IPS-18c (cell line): ENCODE results near the gene HMGB1.
A peak's percentile ranks its signal among the peaks of the same experiment; 100 is the strongest.

Source experiments
- H3K4me3 ChIP-seq: 2 replicates; pipeline ENCODE4 v1.7.0; 2013; ENCODE audit warnings: low read depth, mild to moderate bottlenecking, low read length, moderate library complexity; ENCODE audit not compliant: insufficient read depth
- H3K9me3 ChIP-seq: one replicate; pipeline ENCODE4 v1.6.1; 2013; ENCODE audit warnings: mild to moderate bottlenecking, low read length, moderate library complexity; ENCODE audit not compliant: control insufficient read depth, insufficient read depth

The HMGB1 gene

GRCh38 chr13:30465593-30466357 lies at the start of gene HMGB1:
HMGB1 (minus strand) TSS chr13:30465936; CDS start chr13:30463680, 2,256 bp downstream.
- no peaks in the 10 kb centered on the region for H3K9me3 ChIP-seq

GRCh38 chr13:30510811-30511371 lies 45.2 kb upstream of the HMGB1 start:
- no peaks in the 10 kb centered on the region for H3K9me3 ChIP-seq
- H3K4me3 ChIP-seq = no peak overlapping the region

More at GRCh38 chr13:30465593-30466357, at the start of gene HMGB1:
- peak within 1 kb of the TSS; percentile 87 for H3K4me3 ChIP-seq

DNA sequence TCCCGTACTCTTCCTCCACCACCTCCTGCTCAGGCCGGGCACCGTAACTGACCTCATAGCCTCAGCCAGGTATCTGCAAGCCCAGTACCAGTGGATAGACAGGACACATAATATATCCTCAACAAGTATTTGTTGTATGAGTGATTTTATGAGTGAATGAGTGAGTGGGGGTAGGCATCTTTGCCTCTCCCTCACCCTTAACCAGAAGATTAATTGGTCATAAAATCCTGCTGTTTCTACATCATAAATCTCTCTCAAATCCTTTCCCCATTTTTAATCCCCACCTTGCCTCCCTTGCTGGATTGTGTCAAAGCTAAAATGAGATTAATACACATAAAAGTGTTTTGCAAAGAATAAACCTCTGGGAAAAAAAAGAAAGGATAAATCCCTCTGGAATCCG lies 44.4 kb upstream of the HMGB1 start:
- no peaks in the 10 kb centered on the region for H3K9me3 ChIP-seq
- no peak overlapping the region for H3K4me3 ChIP-seq

GRCh38 chr13:30509254-30510050 lies 43.7 kb upstream of the HMGB1 start:
- H3K9me3 ChIP-seq = no peaks in the 10 kb centered on the region
- no peak overlapping the region for H3K4me3 ChIP-seq

DNA sequence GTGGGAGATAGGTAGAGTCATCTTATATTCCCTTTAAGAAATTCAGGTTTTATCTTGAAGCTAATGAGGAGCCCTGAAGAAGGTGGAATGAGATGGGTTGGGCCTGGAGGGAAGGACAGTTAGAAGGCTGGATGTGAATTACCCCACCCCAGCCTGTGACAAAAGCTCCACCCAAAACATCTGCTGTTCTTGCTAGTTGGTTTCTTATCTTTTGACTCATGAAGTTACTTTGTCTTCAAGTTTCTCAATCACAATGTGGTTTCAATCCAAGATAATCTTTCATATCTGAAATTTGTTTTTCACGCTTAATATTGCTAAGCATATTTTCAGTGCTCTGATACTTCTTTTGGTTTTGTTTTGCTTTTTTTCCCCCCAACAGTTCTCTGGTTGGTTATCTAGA lies 38.3 kb upstream of the HMGB1 start:
- Histone ChIP-seq H3K4me3 (no peak overlapping the region), H3K9me3 (no peaks in the 10 kb centered on the region)

DNA sequence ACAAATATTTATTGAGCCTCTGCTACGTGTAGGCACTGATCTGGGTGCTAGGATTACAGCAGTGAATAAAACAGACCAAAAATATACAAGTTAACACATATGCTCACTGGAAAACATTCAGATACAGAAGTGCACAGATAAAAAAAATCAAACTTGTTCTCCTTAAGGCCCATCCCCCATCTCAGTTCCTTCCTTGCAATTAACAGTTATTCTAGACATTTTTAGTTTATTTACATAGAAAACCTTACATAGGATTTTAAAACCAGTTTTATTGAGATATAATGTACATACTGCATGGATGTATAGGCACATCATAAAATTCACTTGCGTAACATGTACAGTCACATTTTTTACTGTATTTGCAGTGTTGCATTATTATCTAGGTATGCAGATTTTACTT lies 36.5 kb upstream of the HMGB1 start:
- no peak overlapping the region for H3K4me3 ChIP-seq

DNA sequence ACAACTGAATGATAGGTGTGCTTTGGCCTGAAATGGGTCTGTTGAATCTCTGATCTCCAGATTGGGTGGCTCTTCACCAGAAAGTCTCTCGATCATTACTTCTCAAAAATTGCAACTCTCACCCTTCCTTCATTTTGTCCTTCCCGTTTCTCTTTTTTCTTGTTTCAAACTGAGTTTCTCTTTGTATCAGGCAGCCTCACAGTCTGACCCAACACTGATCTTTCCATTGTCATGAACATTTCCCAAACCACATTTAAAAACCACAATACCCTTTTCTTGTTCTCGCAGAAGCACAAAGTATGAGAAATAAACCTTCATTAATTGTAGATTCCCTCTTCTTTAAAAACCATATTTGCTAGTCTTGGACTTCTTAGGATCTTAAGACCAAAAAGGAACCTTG lies 33.6 kb upstream of the HMGB1 start:
- Histone ChIP-seq H3K9me3 (no peaks in the 10 kb centered on the region), H3K4me3 (no peak overlapping the region)

More for the DNA sequence above, 36.5 kb upstream of the HMGB1 start:
- H3K9me3 ChIP-seq = no peaks in the 10 kb centered on the region

GRCh38 chr13:30496147-30496546 lies 30.4 kb upstream of the HMGB1 start:
- no peak overlapping the region for H3K4me3 ChIP-seq

GRCh38 chr13:30495746-30496145 lies 30.0 kb upstream of the HMGB1 start:
- Histone ChIP-seq H3K4me3 (no peak overlapping the region), H3K9me3 (no peaks in the 10 kb centered on the region)

More at GRCh38 chr13:30496147-30496546, 30.4 kb upstream of the HMGB1 start:
- no peaks in the 10 kb centered on the region for H3K9me3 ChIP-seq

- H3K9me3 ChIP-seq = no peaks in the 10 kb centered on the region
- no peak overlapping the region for H3K4me3 ChIP-seq
Measured at GRCh38 chr13:30493658-30494381, 28.1 kb upstream of the HMGB1 start.

DNA sequence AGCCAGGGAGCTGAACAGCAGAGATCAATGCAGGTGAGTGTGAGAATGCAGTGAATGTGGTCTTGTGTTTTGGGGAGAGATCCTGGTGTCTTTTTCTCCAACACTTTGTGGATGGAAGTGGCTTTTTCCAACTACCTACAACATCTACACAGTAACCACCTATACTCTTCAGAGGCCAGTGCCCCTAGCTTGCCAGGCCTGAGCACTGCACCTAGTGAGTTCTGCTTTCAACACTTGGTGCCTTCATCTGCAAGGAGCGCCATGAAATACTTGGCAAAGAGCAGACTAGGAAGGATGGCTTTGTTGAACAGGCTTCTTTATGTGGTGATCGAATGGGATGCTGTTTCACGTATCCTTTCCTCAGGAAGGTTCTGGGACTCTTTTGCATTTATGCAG lies 21.3 kb upstream of the HMGB1 start:
- Histone ChIP-seq H3K4me3 (no peak overlapping the region), H3K9me3 (peaks cover 2% of the 10 kb centered on the region)

DNA sequence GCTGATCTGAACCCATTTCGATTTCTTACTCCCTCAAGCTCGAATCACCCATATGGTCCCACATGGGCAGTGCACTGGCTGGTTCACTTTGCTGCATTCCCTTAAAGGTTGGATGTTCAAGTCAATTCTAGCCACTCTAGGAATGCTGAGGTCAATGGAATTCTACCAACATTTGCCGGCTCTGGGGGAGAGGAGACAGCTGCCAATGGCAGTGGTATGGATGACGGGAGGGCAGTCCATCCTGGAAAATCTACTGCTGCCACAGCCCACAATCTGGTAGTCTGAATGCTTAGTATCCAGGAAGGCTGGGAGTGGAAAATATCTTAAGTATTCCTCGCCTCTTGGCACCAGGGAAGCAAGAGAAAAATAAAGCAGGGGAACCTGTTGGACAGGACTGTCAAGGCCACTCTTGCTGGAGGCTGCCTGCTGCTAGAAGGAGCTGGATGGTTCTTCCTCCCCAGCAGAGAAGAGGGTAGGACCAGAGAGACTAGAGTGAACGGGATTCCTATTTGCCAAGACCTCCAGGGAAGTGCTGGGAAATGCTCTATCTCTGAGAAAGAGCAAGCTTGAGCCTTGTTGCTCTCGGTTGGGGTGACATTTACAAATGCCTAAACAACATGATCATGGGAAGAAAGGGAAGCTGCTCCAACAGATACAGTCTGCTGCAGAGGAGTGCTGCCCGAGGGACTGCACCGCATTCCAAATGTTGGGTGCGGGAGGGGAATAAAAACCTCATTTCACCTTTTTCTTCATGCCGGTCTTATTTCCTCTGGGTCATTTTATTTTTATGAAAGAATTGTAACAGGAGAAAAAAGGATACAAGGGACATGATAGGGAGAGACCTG lies 20.7 kb upstream of the HMGB1 start:
- H3K4me3 ChIP-seq = no peak overlapping the region
- H3K9me3 ChIP-seq = peaks cover 2% of the 10 kb centered on the region

- peaks cover 2% of the 10 kb centered on the region for H3K9me3 ChIP-seq
- H3K4me3 ChIP-seq = no peak overlapping the region
Measured at GRCh38 chr13:30481241-30481760, 15.6 kb upstream of the HMGB1 start.

DNA sequence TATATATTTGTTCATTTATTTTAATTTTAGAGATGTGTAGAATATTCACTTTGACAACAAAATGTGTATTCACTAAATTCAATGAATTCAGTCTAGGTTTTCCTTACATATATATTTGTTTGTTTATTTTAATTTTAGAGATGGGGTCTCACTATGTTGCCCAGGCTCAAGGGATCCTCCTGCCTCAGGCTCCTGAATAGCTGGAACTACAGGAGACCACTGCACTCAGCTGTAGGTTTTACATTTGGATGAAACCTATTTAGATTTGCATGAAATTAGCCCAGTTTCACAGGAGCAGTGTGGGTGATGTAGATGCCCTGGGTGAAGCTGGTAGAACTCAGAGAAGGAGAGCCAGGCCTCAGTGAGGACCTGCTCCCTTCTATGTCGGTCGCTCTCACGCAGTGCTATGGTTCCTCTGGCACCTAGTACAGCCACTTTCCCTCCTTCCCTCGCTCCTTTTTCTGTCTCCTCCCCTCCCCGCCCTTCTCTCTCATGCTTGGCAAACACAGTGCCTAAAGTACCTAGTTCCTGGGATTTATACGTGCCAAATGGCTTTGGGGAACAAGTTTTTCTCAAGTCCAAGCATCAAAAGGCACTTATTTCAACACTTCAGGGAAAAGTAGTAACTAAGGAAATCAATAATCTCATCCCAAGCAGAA lies 14.7 kb upstream of the HMGB1 start:
- H3K4me3 ChIP-seq = no peak overlapping the region
- H3K9me3 ChIP-seq = peaks cover 2% of the 10 kb centered on the region

GRCh38 chr13:30479883-30480219 lies 14.1 kb upstream of the HMGB1 start:
- Histone ChIP-seq H3K4me3 (no peak overlapping the region), H3K9me3 (peaks cover 2% of the 10 kb centered on the region)
